OCI-LY3 (cell line): ENCODE results near the gene IGF2.

ENCODE experiments used
- EZH2phosphoT487 ChIP-seq: fragments of 200-600 bp; shearing (Covaris generic); IDR thresholded peaks from 2 replicates; pipeline ENCODE4 v1.6.1; 2018; ENCODE audit warnings: antibody characterized with exemption, mixed run types, low read depth
- TF ChIP-seq, protein P1 (sequence below): fragments of 200-600, 300-600 bp; sonication (generic); IDR thresholded peaks from 2 replicates; pipeline ENCODE4 v1.5.1; 2014; ENCODE audit warnings: antibody characterized with exemption, low read length, low read depth

DNA sequence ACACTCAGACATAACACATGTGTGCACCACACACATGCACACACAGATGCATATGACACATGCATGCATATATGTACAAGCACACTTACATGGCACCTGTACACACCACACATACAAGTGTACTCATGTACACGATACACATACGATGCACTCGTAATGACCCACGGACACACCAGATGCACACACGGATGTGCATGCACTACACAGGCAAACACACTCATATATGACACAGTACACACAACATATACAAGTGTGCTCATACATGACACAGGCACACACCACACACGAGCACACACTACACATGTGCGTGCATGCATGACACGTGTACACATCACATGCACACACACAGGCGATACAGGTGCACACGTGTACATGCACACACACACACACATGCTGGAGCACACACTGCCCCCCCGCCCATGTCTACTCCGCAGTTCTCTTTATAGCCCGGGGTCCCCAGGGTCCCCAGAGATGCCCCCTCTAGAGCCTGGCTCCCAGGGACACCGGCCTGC lies 37.3 kb upstream of the IGF2 start:
- TF ChIP-seq, protein P1, sequence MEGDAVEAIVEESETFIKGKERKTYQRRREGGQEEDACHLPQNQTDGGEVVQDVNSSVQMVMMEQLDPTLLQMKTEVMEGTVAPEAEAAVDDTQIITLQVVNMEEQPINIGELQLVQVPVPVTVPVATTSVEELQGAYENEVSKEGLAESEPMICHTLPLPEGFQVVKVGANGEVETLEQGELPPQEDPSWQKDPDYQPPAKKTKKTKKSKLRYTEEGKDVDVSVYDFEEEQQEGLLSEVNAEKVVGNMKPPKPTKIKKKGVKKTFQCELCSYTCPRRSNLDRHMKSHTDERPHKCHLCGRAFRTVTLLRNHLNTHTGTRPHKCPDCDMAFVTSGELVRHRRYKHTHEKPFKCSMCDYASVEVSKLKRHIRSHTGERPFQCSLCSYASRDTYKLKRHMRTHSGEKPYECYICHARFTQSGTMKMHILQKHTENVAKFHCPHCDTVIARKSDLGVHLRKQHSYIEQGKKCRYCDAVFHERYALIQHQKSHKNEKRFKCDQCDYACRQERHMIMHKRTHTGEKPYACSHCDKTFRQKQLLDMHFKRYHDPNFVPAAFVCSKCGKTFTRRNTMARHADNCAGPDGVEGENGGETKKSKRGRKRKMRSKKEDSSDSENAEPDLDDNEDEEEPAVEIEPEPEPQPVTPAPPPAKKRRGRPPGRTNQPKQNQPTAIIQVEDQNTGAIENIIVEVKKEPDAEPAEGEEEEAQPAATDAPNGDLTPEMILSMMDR, result no peak
- TF ChIP-seq EZH2phosphoT487, result no peak
